H1 (cell line): Measurements from ENCODE around the gene BRD3OS. TPM values are rescaled to one million over a fixed set of nuclear protein-coding genes. Genes with fewer than 3 reads are reported as not detected.

Experiments
- CTCF ChIA-PET: fragments of 300-600 bp; sonication (Branson Sonifier 250); formaldehyde crosslinking; loops from one replicate; lab custom pipeline; 2021; ENCODE audit not compliant: partially characterized antibody; lab: Charles Lee
- POLR2A ChIA-PET: fragments of 300-600 bp; sonication (Branson Sonifier 250); formaldehyde crosslinking; loops from one replicate; lab custom pipeline; 2021; ENCODE audit warnings: inconsistent platforms; ENCODE audit not compliant: partially characterized antibody; lab: Charles Lee
- DNase-seq, 2 experiments: peaks; one replicate each; pipeline versions ENCODE4 v3.0.0 to v3.0.0-alpha.2; 2010 to 2022; ENCODE audit warnings: low spot score in 2 of 2, low read depth in 1 of 2, mixed read lengths in 1 of 2
- FAIRE-seq: peaks from 2 replicates; lab custom pipeline; 2011; peaks lifted over from hg19 to GRCh38; lab: Jason Lieb, UNC
- H2AFZ ChIP-seq: 2 replicates; pipeline ENCODE4 v1.8.1; 2012; ENCODE audit warnings: low read length, inconsistent platforms
- H2AK5ac ChIP-seq: 2 replicates; pipeline ENCODE4 v1.6.1; 2013; ENCODE audit warnings: low read depth, low read length
- H2BK120ac ChIP-seq: replicated peaks from 2 replicates; pipeline ENCODE3; 2013; ENCODE audit warnings: low read depth, low read length, inconsistent platforms
- H2BK12ac ChIP-seq: 2 replicates; pipeline ENCODE4 v1.6.1; 2013; ENCODE audit warnings: low read depth, low read length
- H2BK15ac ChIP-seq: 2 replicates; pipeline ENCODE4 v1.6.1; 2013; ENCODE audit warnings: low read length
- H2BK20ac ChIP-seq: 2 replicates; pipeline ENCODE4 v1.6.1; 2013; ENCODE audit warnings: low read length
- H2BK5ac ChIP-seq: 2 replicates; pipeline ENCODE4 v1.6.1; 2013; ENCODE audit warnings: low read depth, low read length
- H3K14ac ChIP-seq: 2 replicates; pipeline ENCODE4 v1.6.1; 2013; ENCODE audit warnings: inconsistent platforms; ENCODE audit not compliant: insufficient read length
- H3K18ac ChIP-seq: 2 replicates; pipeline ENCODE4 v1.6.1; 2013; ENCODE audit warnings: low read length; ENCODE audit errors: extremely low read depth
- H3K23ac ChIP-seq: 2 replicates; pipeline ENCODE4 v1.6.1; 2013; ENCODE audit warnings: inconsistent platforms; ENCODE audit not compliant: insufficient read length
- H3K23me2 ChIP-seq: 2 replicates; pipeline ENCODE4 v1.6.1; 2013; ENCODE audit warnings: low read depth, low read length
- H3K27ac ChIP-seq: 2 replicates; pipeline ENCODE4 v1.6.1; 2011; ENCODE audit warnings: low read depth, low read length, inconsistent platforms
- H3K27me3 ChIP-seq, 4 experiments: replicated peaks in 1 of 4; 1 replicate in 1 of 4; 2 replicates in 3 of 4; pipeline versions ENCODE4 v1.6.1 to v1.8.1; 2011 to 2013; ENCODE audit warnings: low read length in 3 of 4, mild to moderate bottlenecking in 3 of 4, inconsistent platforms in 2 of 4, mixed read lengths in 2 of 4, moderate library complexity in 1 of 4; ENCODE audit not compliant: control insufficient read depth in 3 of 4, insufficient read depth in 3 of 4; ENCODE audit errors: extremely low read depth in 1 of 4
- H3K36me3 ChIP-seq, 4 experiments: 2 replicates each; pipeline versions ENCODE4 v1.6.1 to v1.8.1; 2011 to 2013; ENCODE audit warnings: mild to moderate bottlenecking in 4 of 4, low read length in 3 of 4, moderate library complexity in 2 of 4, control low read depth in 1 of 4, inconsistent platforms in 1 of 4; ENCODE audit not compliant: insufficient read depth in 4 of 4, control insufficient read depth in 2 of 4
- H3K4ac ChIP-seq: replicated peaks from 2 replicates; pipeline ENCODE3; 2013; ENCODE audit warnings: low read length, low read depth, mixed read lengths, inconsistent platforms; ENCODE audit not compliant: insufficient read length
- H3K4me1 ChIP-seq, 4 experiments: replicated peaks in 1 of 4; 1 replicate in 1 of 4; 2 replicates in 3 of 4; pipeline versions ENCODE4 v1.6.1 to v1.8.1; 2011 to 2013; ENCODE audit warnings: low read length in 3 of 4, inconsistent platforms in 2 of 4, mixed read lengths in 1 of 4; ENCODE audit not compliant: insufficient read depth in 4 of 4, control insufficient read depth in 3 of 4
- H3K4me2 ChIP-seq, 2 experiments: 2 replicates each; pipeline versions ENCODE4 v1.6.1 to v1.8.1; 2011 to 2013; ENCODE audit warnings: low read depth in 2 of 2, low read length in 2 of 2, control low read depth in 1 of 2, inconsistent platforms in 1 of 2, mild to moderate bottlenecking in 1 of 2; ENCODE audit not compliant: insufficient read depth in 1 of 2
- H3K4me3 ChIP-seq, 4 experiments: fragments of 200-600, 300-600 bp in 1 of 4; sonication (generic), shearing (Covaris generic), sonication (Bioruptor Twin) in 1 of 4; 2 replicates each; pipeline versions ENCODE4 v1.5.1 to v1.8.1; 2011 to 2016; ENCODE audit warnings: low read length in 4 of 4, low read depth in 3 of 4, control low read depth in 2 of 4, inconsistent platforms in 2 of 4, mild to moderate bottlenecking in 2 of 4, mixed read lengths in 1 of 4, moderate library complexity in 1 of 4; ENCODE audit not compliant: insufficient read depth in 2 of 4; ENCODE audit errors: extremely low read depth in 1 of 4
- H3K56ac ChIP-seq: replicated peaks from 2 replicates; pipeline ENCODE3; 2013; ENCODE audit warnings: low read depth, mild to moderate bottlenecking, mixed read lengths, low read length, inconsistent platforms; ENCODE audit not compliant: insufficient read length
- H3K79me1 ChIP-seq: 2 replicates; pipeline ENCODE4 v1.6.1; 2013; ENCODE audit warnings: low read depth, low read length, control low read depth
- H3K79me2 ChIP-seq, 2 experiments: 2 replicates each; pipeline versions ENCODE4 v1.6.1 to v1.8.1; 2012 to 2013; ENCODE audit warnings: low read length in 2 of 2, mild to moderate bottlenecking in 2 of 2, inconsistent platforms in 1 of 2; ENCODE audit not compliant: insufficient read depth in 2 of 2, control insufficient read depth in 1 of 2
- H3K9ac ChIP-seq, 4 experiments: replicated peaks in 1 of 4; 1 replicate in 1 of 4; 2 replicates in 3 of 4; pipeline versions ENCODE4 v1.6.1 to v1.8.1; 2011 to 2013; ENCODE audit warnings: low read depth in 3 of 4, low read length in 3 of 4, control low read depth in 2 of 4, mild to moderate bottlenecking in 2 of 4, moderate library complexity in 2 of 4, inconsistent platforms in 1 of 4; ENCODE audit errors: extremely low read depth in 1 of 4
- H3K9me3 ChIP-seq, 2 experiments: 2 replicates each; pipeline versions ENCODE4 v1.6.1 to v1.8.1; 2012 to 2013; ENCODE audit warnings: mild to moderate bottlenecking in 2 of 2, moderate library complexity in 2 of 2, control low read depth in 1 of 2, inconsistent platforms in 1 of 2, low read depth in 1 of 2, low read length in 1 of 2, mixed read lengths in 1 of 2; ENCODE audit not compliant: insufficient read depth in 2 of 2
- H4K20me1 ChIP-seq, 2 experiments: replicated peaks in 1 of 2; 2 replicates each; pipeline versions ENCODE3 to v1.8.1; 2011 to 2013; ENCODE audit warnings: inconsistent platforms in 2 of 2, low read length in 2 of 2, mild to moderate bottlenecking in 1 of 2; ENCODE audit not compliant: insufficient read depth in 2 of 2, control insufficient read depth in 1 of 2
- H4K5ac ChIP-seq: 2 replicates; pipeline ENCODE4 v1.6.1; 2013; ENCODE audit warnings: low read length, low read depth, mixed read lengths, inconsistent platforms; ENCODE audit not compliant: insufficient read length
- H4K8ac ChIP-seq: 2 replicates; pipeline ENCODE4 v1.8.0; 2013; ENCODE audit warnings: mild to moderate bottlenecking, moderate library complexity, low read length, inconsistent platforms; ENCODE audit not compliant: insufficient read depth; ENCODE audit errors: extremely low read depth
- H4K91ac ChIP-seq: replicated peaks from 2 replicates; pipeline ENCODE3; 2013; ENCODE audit warnings: low read length, mixed read lengths, inconsistent platforms; ENCODE audit not compliant: insufficient read length
- ASH2L ChIP-seq: fragments of 200-600, 300-600 bp; sonication (generic); IDR thresholded peaks from one replicate; pipeline ENCODE4 v1.7.1; 2017; ENCODE audit warnings: low read length
- ATF2 ChIP-seq: IDR thresholded peaks from 2 replicates; pipeline ENCODE4 v1.6.1; 2012; ENCODE audit warnings: low read length, inconsistent platforms
- KDM4A ChIP-seq: IDR thresholded peaks from one replicate; pipeline ENCODE4 v1.7.1; 2012; ENCODE audit warnings: low read depth, mild to moderate bottlenecking, moderate library complexity, low read length, inconsistent platforms; ENCODE audit not compliant: severe bottlenecking
- MAFK ChIP-seq: IDR thresholded peaks from 2 replicates; pipeline ENCODE4 v1.6.1; 2012; ENCODE audit warnings: low read depth, mild to moderate bottlenecking, improper control_type of control experiment, low read length
- WGBS, 2 experiments: shearing (Covaris generic) in 1 of 2; methylation state at CpG; one replicate each; pipeline versions ENCODE4 v1.1.6 to v1.1.7; 2013 to 2015; ENCODE audit warnings: low lambda C conversion rate in 2 of 2, mixed read lengths in 2 of 2, inconsistent platforms in 1 of 2, low coverage in 1 of 2, missing lambda C conversion rate in 1 of 2; ENCODE audit not compliant: insufficient replicate concordance in 2 of 2, insufficient coverage in 1 of 2, insufficient read length in 1 of 2; ENCODE audit errors: extremely low coverage in 1 of 2, missing lambda C conversion rate in 1 of 2; 5-methylcytosine and 5-hydroxymethylcytosine counted together
- polyA plus RNA-seq, 7 experiments: library from polyadenylated mRNA; depleted of rRNA in 3 of 7; stranded (reverse) in 5 of 7; unstranded in 2 of 7; fragments of >200 nt in 5 of 7; fragments of 200-250 nt in 2 of 7; gene quantifications; 1 replicate in 5 of 7; 2 replicates in 1 of 7; 4 replicates in 1 of 7; pipeline versions ENCODE4 v1.2.1 to v1.2.3, GENCODE V29; 2011 to 2013; ENCODE audit warnings: missing spikeins in 2 of 7, mixed read lengths in 2 of 7
- total RNA-seq: library from RNA; stranded (reverse); fragmentation: NEBNext Ultra II Directional; extraction: Animal tissue kit (Norgen Biotek cat#: 25700); gene quantifications from 2 replicates; pipeline ENCODE4 v1.2.1, GENCODE V29; 2021
- TF ChIP-seq, protein P1 (sequence below), 3 experiments: IDR thresholded peaks; 1 replicate in 2 of 3; 2 replicates in 1 of 3; pipeline versions ENCODE4 v1.5.1 to v1.6.1; 2011; ENCODE audit warnings: low read length in 3 of 3, mild to moderate bottlenecking in 3 of 3, inconsistent platforms in 2 of 3, low read depth in 1 of 3, moderate library complexity in 1 of 3; ENCODE audit not compliant: insufficient read depth in 1 of 3; ENCODE audit errors: control extremely low read depth in 1 of 3

Gene BRD3OS
- total and polyA plus RNA-seq, 2 of the 8 experiments (the other 6 are each of a cell fraction or from before 2014, with no cell fraction given): 12.7 to 20.2 TPM

GRCh38 chr9:134025606-134026541, 593 bp downstream of the BRD3OS start:
- no peak overlapping the region for H3K14ac ChIP-seq
- no peak overlapping the region for H2BK5ac ChIP-seq
- H3K4me1 ChIP-seq: peaks cover 0 to 4% (median 4%) of the 10 kb centered on the region in 4 experiments; a peak in 5 of 7 replicates
- no peak overlapping the region for H3K18ac ChIP-seq
- H2BK15ac ChIP-seq: no peak overlapping the region; the same call in 1 of the 2 replicates
- H3K36me3 ChIP-seq: peaks cover 0 to 9% (median 0%) of the 10 kb centered on the region in 4 experiments; a peak in 3 of 8 replicates
- no peak overlapping the region for H4K5ac ChIP-seq
- FAIRE-seq (no peak), DNase-seq (peak in 1 of 2 experiments; percentile 77)
- H3K79me2 ChIP-seq: no peaks in the 10 kb centered on the region
- no peak overlapping the region for H2BK120ac ChIP-seq
- no peak overlapping the region for H3K23ac ChIP-seq
- H3K9me3 ChIP-seq: no peaks in the 10 kb centered on the region
- no peak overlapping the region for H2AK5ac ChIP-seq
- no peak overlapping the region; the same call in 1 of the 2 replicates for H4K8ac ChIP-seq
- peak overlapping the region; percentile 70 to 85 (median 79) for H3K4me3 ChIP-seq
- H2AFZ ChIP-seq: no peak overlapping the region
- peak overlapping the region; percentile 56 to 69 for H3K4me2 ChIP-seq
- H4K20me1 ChIP-seq: peaks cover 0 to 10% of the 10 kb centered on the region in 2 experiments
- ChIA-PET CTCF (interaction anchor here (0.5 to 1.9 kb wide), 11 partner anchors 9 to 1234 kb away, joined by 3 to 10 read pairs (median 3); no protein-coding TSS in a partner anchor), POLR2A (interaction anchor here (0.8 to 1.8 kb wide), 5 partner anchors 10 to 137 kb away, joined by 3 to 8 read pairs (median 5); no protein-coding TSS in a partner anchor)
- H2BK12ac ChIP-seq: no peak overlapping the region
- 27% methylated on average over 54 of the region's 66 CpGs; no CpG with 5 or more reads in 1 of the 2 experiments for WGBS, 2 experiments
- H3K27ac ChIP-seq: no peak overlapping the region
- no peak overlapping the region for H3K56ac ChIP-seq
- H4K91ac ChIP-seq: no peak overlapping the region
- H3K27me3 ChIP-seq: no peaks in the 10 kb centered on the region
- H3K79me1 ChIP-seq: no peaks in the 10 kb centered on the region
- H3K9ac ChIP-seq: no peak overlapping the region; a peak in 1 of 7 replicates
- peaks cover 4% of the 10 kb centered on the region for H3K23me2 ChIP-seq
- H3K4ac ChIP-seq: no peak overlapping the region
- no peak overlapping the region for H2BK20ac ChIP-seq
- TF ChIP-seq MAFK (no peak), ATF2 (no peak), KDM4A (peak; percentile 71), ASH2L (peak; percentile 86)
- TF ChIP-seq, protein P1, sequence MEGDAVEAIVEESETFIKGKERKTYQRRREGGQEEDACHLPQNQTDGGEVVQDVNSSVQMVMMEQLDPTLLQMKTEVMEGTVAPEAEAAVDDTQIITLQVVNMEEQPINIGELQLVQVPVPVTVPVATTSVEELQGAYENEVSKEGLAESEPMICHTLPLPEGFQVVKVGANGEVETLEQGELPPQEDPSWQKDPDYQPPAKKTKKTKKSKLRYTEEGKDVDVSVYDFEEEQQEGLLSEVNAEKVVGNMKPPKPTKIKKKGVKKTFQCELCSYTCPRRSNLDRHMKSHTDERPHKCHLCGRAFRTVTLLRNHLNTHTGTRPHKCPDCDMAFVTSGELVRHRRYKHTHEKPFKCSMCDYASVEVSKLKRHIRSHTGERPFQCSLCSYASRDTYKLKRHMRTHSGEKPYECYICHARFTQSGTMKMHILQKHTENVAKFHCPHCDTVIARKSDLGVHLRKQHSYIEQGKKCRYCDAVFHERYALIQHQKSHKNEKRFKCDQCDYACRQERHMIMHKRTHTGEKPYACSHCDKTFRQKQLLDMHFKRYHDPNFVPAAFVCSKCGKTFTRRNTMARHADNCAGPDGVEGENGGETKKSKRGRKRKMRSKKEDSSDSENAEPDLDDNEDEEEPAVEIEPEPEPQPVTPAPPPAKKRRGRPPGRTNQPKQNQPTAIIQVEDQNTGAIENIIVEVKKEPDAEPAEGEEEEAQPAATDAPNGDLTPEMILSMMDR (IDR thresholded peaks at IDR 0.05; ENCODE audit: control extremely low read depth in 1 of 3, insufficient read depth in 1 of 3, low read depth in 1 of 3, low read length in 3 of 3): peak in 2 of 3 experiments; percentile 23 to 36; a peak in 3 of 4 replicates
